Stimulated activated CD4-positive, alpha-beta T cell treated with anti-CD3 and anti-CD28 coated beads, Interleukin-12 subunit alpha, Interleukin-12 subunit beta, amount 100 ng/mL, for 48 hours (primary cell): Measurements from ENCODE around the gene HCFC1.

ENCODE experiments used
- DNase-seq, 3 donors: peaks; one replicate each; pipeline ENCODE4 v3.0.0-alpha.2; 2020; ENCODE audit warnings: low read depth in 2 of 3, low spot score in 1 of 3

The HCFC1 gene

DNA sequence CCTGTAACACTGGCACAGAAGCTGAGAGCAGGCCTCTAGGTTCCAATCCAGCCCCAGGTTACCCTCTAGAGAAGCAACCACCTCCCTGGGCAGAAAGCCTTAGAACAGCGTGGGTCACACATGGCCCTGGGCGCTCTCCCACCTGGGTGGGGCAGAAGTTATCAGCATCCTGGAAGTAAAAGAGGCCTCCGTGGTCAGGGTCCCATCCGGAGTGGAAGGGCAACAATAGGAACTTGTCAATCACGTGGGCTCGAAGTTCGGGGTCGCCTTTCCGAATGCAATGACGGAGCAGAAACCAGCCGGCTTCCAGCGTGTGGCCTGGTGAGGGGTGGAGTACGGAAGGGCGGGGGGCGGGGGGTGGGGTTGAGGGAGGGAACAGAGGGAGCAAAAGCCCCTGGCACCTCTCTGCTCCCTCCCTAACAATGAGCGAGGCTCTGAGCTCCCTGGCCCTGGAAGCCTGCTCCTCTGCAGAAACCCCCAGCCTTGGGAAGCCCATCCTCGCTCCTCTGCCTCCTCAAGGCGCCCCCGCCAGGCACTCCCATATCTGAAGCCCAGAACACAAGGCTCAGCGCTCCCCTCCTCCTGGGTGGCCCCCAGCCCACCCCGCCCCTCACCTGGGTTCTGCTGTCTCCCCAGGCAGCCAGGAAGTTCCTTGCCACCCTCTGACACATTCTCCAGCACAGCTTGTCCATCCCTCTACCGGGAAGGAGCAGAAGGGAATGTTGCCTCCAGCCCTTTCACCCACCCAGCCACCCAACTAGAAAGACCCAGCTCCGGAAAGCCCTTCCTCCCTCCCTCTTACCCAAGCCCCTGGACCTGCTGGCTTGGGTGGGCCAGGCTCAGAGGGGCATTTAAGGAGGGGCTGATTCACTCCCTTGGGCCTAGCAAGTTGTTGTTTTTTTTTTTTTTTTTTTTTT is 30.0 kb downstream of the HCFC1 start:
- DNase-seq, result no peak

DNA sequence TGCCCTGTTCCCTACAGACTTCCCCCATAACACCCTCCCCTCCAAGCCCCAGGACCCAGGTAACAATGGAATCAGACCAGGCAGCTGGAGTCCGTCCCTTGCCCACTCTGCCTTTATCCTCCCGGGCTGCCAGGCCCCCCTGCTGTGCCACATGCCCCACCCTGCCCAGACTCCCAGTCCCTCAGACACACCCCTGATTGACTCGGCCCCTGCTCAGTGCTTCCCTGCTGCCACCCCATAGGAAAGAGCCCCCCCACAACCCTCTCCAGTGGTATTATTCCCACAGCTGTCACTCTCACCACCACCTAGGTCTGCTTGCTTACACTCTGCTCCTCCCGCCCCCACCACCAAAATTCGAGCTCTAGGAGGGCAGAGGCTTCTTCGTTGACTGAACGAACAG is 32.0 kb downstream of the HCFC1 start:
- DNase-seq, result no peak

DNA sequence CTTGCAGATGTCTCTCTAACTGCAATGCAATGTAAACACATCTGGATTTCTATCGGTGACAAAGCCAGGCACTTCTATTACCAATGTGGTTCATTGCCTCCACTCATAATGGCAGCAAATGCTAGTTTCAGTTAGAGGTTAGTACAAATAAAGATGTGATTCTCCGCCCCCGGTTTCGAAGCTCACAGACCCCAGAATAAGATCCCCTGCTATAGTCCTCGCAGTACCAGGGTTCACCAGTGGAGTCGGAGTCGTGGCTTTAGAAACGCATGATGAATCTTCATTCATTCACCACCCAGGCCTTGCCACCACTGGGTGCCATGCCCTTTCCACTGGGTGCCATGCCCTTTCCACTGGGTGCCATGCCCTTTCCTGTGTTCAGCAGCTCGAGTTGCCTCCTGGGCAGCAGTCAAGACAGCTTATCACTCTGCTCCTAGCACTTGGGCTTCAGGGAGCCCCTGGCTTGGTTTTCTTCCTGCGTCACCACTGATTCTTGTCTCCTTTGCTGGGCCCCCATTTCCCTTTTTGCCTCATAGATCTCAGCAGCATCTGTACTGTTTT is 33.3 kb downstream of the HCFC1 start:
- DNase-seq, result no peak

DNA sequence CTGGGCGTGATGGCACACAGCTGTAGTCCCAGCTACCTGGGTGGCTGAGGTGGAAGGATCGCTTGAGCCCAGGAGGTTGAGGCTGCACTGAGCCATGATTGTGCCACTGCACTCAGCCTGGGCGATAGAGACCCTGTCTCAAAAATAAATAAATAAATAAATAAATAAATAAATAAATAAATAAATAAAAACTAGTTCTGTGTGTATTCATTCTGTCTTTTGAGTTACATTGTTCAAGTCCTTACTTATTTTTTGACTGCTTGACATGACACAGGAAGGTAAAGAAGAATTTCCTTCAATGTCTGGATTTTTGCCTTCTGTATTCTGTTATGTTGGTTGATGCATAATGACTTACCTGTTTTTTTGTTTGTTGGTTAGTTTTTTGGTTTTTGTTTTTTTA is 34.6 kb downstream of the HCFC1 start:
- no peak for DNase-seq

DNA sequence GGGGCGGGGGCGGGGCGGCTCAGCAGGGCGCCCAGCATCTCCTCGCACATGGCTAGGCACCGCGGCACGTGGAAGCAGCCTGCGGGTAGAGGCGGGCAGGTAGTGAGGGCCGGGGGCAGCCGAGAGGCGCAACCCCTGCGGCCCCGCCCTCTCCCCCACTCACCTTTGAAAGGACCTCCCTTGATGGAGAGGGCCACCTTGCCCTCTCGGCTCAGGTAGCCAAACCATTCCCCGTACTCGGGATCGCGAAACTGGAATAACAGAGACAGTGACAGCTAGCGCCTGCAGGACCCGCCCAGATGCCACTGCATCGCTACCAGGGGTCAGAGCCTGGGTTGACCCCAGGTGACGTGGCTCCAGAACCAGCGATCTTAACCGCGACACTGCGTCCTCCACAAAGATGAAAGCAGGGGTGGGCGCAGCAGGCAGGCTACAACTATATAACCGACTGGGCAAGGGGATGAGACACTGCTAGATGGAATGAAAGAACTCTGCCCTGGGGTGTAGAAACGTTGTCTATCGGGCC is 36.2 kb downstream of the HCFC1 start:
- no peak for DNase-seq

DNA sequence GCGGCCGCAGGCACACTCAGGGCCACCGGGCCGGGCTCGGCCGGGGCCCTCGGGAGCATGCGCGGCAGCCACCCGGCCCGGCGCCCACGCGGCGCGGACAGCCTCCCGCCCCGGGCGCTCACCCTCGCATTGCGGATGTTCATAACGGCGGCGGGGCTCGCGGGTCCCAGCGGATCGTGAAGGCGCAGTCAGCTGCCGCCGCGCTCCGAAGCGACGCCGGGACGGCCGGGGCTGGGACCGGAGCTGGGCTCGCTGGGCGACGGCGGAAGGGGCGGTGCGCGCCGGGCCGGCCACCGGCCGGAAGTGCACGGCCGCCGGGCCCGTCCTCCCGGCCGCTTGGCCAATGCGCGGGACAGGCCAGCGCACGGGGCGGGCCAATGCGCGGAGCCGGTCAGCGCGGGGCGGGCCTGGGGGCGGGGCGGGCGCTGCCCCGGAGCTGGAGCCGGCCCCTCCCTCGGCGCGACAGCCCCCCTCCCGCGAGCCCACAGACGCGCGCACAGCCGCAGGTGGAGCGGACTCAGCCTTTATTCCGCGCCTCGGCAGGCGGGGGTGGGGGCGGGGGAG is 36.8 kb downstream of the HCFC1 start, which contains the start of gene NAA10:
NAA10 (minus strand) TSS at position 276 of the 564 bp plus-strand sequence; CDS start at position 143, 133 bp downstream.
- peak in 1 of 3 donors; percentile 66 for DNase-seq

DNA sequence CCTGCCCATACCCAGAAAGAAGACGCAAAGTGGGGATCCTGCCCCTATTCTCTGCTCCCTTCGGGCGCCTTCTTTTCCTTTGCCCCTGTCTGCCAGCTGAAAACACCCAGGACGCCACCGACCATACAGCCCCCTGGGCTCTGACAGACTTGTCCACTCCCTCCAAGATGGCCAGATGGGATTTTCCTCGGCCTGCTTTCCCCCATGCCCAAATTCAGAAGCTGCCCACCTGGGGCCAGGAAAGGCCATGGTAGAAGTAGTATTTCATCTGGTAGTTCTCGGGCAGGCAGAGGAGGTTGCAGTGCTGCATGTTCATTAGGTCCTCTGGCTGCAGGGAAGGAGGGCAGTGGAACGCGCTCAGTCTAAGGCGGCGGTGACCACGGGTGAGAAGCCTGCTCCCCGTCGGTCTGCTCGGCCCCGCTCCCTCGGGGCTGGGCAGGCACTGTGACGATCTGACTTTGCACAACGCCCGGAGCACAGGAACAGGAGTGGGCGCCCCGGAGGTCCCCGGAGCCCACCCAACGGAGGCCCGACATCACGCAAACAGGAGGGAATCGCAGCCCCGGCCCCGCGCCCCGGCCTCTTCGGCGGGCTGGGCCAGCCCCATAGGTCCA is 37.4 kb downstream of the HCFC1 start:
- no peak for DNase-seq

DNA sequence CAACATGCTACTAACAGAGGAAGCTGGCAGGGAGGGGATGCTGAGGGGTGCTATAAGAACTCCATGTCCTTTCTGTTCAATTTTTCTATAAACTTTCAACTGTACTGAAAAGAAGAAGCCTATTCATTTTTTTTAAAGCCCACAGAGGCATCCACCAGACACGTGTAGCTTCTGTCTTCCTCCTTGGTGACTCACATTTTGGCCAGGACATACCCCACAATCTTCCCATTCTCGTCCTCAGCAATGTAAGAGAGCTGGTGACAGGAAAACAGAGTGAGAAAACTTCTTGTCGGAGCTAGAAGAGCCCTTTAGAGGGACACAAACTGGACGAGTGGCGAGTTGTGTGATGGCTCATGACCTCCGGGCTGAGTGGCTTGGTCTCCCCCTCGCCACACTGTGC is 37.9 kb downstream of the HCFC1 start:
- no peak for DNase-seq

DNA sequence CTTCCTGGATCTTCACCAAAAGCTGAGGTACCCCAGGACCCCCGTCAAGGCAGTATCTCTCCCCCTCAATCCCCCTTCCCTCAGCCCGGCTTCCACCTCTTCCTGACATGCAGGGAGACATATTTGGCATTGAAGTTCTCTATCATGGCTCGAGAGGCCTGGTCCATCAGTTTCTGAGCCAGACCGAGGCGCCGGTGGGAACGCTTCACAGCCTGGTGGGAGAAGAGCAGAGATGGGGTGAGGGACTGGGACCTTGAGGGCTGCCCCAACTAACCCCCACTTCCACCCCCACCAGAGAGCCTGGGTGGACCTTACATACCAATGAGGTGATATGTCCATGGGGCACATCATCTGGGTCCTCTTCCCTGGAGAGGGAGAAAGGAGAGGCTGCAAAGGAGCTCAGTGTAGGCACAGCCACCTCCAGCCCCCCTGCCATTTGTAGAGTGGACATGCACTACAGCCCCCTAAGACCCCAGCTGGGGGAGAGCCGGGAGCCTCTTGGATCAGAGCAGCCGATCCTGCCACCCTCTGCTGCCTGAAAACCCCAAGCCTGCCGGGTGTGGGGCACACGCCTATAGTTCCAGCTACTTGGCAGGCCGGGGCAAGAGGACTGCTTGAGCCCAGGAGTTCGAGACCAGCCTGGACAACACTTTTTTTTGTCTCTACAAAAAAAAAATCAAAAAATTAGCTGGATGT is 39.2 kb downstream of the HCFC1 start:
- DNase-seq, result no peak

DNA sequence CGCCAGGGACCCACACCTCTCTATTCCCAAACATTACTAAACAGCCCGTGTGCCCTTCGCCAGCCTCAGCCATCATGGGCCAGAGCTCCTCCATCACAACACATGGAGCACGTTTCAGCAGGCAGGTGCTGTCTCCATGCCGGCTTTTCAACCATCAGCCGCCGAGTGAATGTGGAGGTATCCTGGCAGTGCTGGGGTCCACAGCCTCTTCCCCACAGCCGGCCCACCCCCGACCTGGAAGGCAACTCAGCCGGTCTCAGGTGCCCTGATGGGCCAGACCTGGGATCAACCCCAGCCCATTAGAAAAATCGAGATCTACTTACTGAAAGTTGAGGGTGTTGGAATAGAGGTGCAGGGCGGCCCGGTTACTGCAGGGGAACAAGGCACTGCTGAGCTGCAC is 39.9 kb downstream of the HCFC1 start:
- DNase-seq, result no peak

DNA sequence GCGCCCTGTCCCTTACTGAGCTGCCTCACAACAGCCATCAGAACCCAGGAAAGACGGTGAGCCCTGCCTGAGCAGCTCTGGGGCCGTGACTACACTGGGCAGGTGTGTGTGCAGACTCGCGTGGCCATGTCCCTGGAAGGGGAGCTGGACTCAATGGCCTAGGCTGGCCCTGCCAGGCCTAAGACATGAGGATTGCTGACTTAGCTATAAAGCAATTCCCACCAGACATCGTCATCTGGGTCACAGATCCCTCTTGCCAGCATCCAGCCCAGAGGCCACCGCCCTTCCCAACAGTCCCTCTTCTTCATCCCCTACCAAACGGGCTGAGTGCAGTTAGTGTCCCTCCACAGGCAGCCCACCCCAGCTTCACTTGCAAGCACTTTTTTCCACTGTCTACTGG is 40.5 kb downstream of the HCFC1 start:
- no peak for DNase-seq

DNA sequence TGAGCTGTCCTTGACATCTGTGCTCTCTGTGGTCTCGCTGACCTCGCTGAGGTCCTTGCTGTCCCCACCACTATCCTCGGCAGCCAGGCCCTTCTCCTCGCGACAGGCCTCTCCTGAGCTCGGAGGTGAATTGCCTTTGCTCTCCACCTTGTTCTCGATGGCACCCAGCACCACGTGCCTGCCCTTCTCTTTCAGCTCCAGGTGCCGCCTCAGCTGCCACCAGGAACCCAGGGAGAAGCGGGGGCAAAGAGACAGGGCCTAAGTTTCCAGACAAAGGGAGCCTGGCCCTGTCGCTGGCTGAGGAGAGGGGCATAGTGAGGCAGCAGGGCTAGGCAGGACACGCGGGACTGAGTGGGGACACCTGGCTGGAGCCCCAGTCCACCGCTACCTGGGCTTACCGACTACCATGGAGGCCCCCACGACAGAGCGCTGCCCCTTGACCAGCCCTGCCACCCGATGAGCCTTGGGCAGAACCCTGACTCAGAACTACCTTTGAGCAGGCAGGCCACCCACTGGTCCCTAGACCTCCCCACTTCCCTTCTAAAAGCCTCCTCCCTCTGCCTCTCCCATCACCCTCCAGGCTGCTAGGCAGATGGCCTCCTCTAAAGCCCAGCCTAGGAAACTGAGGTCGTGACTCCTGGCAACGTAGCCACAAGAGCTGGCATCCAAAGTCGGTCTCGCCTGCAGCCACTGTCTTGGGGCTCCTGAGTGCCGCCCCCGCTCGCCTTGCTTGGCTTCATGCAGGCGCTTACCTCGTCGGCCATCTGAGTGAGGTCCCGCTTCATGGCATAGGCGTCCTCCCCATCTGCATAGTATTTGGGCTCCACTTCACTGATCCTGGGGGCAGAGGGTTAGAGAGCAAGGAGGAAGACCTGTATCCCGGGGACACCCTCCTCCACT is 41.4 kb downstream of the HCFC1 start:
- DNase-seq, result no peak

DNA sequence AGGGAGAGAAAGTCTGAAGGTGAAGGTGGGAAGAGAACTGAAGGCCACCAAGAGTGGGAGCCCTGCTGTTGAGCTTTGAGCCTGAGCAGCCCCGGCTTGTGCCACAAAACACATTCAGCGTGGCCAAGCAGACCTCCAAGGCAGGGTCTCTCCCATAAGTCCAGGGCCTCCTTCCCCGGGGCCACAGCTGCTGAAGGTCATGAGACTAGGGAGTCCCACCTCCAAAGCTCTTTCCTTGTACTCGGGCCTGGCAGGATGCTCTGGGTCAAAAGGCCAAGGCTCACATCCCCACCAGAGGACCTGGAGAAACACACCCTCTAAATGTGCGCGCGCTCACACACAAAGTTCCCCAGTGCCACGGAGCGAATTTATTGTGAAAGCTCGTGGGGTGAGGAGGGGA is 42.0 kb downstream of the HCFC1 start:
- no peak for DNase-seq

DNA sequence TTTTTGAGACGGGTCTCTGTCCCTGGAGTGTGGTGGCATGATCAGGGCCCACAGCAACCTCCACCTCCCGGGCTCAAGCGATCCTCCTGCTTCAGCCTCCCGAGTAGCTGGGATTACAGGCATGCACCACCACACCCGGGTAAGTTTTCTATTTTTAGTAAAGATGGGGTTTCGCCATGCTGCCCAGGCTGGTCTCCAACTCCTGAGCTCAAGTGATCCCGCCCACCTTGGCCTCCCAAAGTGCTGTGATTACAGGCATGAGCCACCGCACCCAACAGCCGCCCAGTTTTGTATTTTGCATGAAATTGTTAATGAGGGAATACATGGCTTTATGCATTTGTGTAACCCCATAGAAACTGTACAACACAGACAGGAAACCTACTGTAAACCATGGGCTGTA is 42.8 kb downstream of the HCFC1 start:
- DNase-seq, result no peak

DNA sequence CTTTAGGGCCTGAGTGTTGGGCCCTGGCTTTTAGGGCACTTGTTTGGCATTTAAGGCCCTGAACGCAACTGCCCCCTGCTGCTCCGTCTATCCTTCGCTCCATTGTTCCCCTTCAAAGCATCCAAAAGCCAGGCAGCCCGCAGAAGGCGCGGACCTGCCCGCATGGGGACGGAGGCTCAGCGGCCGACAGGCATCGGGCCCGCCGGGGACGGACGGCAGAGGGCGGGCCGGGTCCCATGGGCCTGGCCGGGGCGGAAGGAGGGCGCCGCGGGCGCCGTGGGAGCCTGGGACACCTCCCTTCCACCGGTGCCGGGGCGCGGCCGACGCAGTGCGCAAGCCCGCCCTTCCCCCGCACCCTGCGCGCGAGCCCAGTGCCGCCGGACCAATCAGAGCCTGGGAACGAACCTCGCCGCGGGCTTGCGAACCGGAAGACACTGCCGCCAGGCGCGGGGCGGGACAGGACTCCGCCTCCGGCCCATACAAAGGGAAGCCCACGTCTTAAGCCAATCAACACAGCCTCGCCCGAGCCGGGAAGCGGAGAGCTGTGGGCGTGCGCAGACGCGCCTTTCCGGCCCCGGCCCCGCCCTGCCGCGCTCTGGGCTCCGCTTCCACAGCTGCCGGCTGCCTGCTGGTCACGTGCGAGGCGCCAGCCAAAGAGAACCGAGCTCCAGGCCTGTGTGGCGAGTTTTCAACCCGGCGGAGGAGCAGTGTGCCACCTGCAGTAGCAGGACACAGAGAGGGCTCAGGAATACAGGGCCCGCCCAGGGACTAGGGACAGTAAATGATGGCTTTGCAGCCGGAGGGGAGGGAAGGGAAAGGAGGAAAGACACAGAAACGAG is 43.5 kb downstream of the HCFC1 start:
- DNase-seq, result peak; percentile 85 to 89 (median 86)

DNA sequence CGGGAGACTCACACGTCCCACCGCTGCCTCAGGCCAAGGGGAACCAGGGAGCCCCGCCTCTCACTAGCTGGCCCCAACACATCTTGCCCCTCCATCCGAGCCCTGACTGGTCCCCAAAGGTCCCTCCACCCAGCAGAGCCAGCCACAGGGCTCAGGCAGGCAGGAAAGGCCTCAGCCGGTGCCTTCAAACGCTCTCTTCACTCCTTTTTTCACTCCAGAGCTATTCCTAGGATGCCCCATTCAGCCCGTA is 44.0 kb downstream of the HCFC1 start:
- DNase-seq, result no peak

DNA sequence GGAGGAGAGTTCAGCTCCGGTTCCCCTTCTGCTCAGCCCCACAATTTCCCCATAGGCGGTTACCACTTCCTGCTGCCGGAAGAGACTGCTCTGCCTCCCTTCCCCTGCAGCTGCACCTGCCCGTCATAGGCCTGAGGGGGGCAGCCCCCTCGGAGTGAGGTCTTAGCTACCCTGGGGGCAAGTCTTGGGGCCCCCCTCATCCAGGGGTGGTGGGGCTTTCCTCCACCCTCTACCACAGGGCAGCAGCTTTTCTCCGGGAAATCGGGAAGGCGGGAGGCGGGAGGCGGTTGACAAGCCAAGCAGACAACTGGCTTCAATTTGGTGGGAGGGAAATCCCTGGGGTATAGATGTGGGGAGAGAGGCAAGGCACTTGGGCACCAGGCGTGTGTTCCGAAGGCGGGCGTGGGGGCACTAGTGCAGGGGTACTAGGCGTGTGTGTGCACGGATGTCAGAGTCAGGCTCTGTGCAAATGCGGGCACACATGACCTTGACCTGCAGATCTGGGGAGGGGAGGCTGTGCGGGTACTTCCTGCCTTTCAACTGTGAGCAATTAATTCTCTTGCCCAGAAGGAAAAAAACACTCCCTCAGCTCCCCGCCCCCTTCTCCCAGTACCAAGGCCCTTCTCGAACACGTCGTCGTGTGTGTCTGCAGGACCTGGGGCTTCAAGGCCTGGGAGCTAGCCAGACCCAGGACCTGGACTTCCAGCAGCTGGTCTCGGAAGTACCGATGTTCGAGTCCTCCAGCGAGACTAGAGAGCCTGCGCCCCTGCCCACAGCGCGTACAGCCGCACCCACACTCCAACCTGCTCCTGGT is 44.6 kb downstream of the HCFC1 start:
- peak in 2 of 3 donors; percentile 54 to 61 for DNase-seq

DNA sequence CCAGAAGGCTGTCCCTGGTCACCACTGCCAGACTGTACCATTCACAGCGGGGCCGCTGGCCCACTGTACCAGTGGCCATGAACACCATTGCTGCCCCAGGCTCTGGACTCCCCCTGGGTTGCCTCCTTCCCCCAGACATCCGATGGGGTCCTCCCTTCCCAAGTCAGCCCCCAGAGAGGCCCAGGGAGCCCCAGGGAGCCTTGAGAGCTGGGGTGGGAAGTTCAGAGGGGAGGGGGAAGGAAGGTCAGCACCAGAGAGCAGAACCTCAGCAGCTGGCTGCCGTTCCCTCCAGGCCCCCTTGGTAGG is 45.1 kb downstream of the HCFC1 start:
- no peak for DNase-seq
